ENCODE measurements around the gene ABTB2.

Gene ABTB2

GRCh38 chr11:34175284-34176019 is 182.4 kb downstream of the ABTB2 start:
- no peaks in the 10 kb centered on the region; the same call in 1 of the 2 replicates for H3K36me3 ChIP-seq (ENCODE audit: insufficient read depth, low read length)
- 0 out of 2 replicates have a peak, but pooled peaks cover 3% of the 10 kb centered on the region for H3K4me1 ChIP-seq (ENCODE audit: insufficient read depth, low read length)
- H3K27ac ChIP-seq (ENCODE audit: low read depth, low read length), result no peak overlapping the region
- H3K4me3 ChIP-seq (ENCODE audit: low read length), result no peak overlapping the region
- H3K9ac ChIP-seq (ENCODE audit: low read depth, low read length), result no peak overlapping the region
- no peaks in the 10 kb centered on the region for H3K9me3 ChIP-seq (ENCODE audit: insufficient read depth, low read depth, low read length)
- WGBS, result 96% methylated on average over 7 of the region's 7 CpGs
- H3K27me3 ChIP-seq (ENCODE audit: insufficient read depth, low read length), result 0 out of 2 replicates have a peak, but pooled peaks cover 7% of the 10 kb centered on the region

- 0 out of 2 replicates have a peak, but pooled peaks cover 7% of the 10 kb centered on the region for H3K27me3 ChIP-seq (ENCODE audit: insufficient read depth, low read length)
- WGBS, result 15% methylated on average over 33 of the region's 33 CpGs
- no peak overlapping the region for H3K27ac ChIP-seq (ENCODE audit: low read depth, low read length)
- no peaks in the 10 kb centered on the region for H3K9me3 ChIP-seq (ENCODE audit: insufficient read depth, low read depth, low read length)
- no peak overlapping the region for H3K9ac ChIP-seq (ENCODE audit: low read depth, low read length)
- H3K4me1 ChIP-seq (ENCODE audit: insufficient read depth, low read length), result 0 out of 2 replicates have a peak, but pooled peaks cover 3% of the 10 kb centered on the region
- H3K36me3 ChIP-seq (ENCODE audit: insufficient read depth, low read length), result no peaks in the 10 kb centered on the region; the same call in 1 of the 2 replicates
- peak overlapping the region; percentile 41 for H3K4me3 ChIP-seq (ENCODE audit: low read length)
These were observed 183.3 kb downstream of the ABTB2 start for GRCh38 chr11:34174412-34175041.

DNA sequence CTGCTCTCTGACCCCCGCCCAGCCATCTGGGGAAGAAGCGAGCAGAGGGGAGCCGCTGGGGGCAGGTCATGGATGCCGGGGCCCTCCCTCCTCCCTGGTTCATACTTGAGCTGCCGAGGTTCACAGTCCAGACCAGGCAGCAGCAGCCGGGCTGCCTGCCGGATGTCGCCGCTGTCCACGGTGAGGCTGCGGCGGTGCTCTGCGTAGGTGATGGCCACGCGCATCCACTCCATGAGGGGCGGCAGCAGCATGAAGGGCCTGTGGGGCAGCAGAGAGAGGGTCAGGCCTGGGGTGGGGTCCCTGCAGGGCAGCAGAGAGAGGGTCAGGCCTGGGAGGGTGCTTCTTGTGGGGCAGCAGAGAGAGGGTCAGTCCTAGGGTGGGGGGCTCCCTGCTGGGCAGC is 184.8 kb downstream of the ABTB2 start:
- H3K9ac ChIP-seq (ENCODE audit: low read depth, low read length), result no peak overlapping the region
- 0 out of 2 replicates have a peak, but pooled peaks cover 3% of the 10 kb centered on the region for H3K4me1 ChIP-seq (ENCODE audit: insufficient read depth, low read length)
- no peaks in the 10 kb centered on the region for H3K9me3 ChIP-seq (ENCODE audit: insufficient read depth, low read depth, low read length)
- no peak overlapping the region for H3K4me3 ChIP-seq (ENCODE audit: low read length)
- 0 out of 2 replicates have a peak, but pooled peaks cover 7% of the 10 kb centered on the region for H3K27me3 ChIP-seq (ENCODE audit: insufficient read depth, low read length)
- H3K36me3 ChIP-seq (ENCODE audit: insufficient read depth, low read length), result no peaks in the 10 kb centered on the region; the same call in 1 of the 2 replicates
- no peak overlapping the region for H3K27ac ChIP-seq (ENCODE audit: low read depth, low read length)
- 96% methylated on average over 16 of the region's 16 CpGs for WGBS

DNA sequence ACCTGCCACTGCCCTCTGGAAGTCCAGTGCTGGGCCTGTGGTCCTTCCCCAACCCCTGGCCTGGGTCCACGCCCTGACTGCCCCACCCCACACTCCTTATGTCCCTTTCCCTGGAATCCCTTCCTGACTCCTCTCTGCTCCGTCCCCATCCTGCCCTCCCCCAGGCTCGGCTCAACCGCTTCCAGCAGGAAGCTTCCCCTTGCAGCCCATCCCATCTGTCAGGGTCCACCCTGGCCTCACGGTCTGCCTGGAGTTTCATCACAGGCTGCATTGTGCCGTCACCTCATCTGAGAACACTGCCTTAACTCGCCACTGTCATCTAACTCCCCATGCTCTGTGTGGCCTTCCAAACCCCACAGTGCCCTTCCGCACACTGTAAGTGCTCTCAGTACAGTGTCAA is 188.1 kb downstream of the ABTB2 start:
- H3K27ac ChIP-seq (ENCODE audit: low read depth, low read length), result no peak overlapping the region
- no peaks in the 10 kb centered on the region; the same call in 1 of the 2 replicates for H3K36me3 ChIP-seq (ENCODE audit: insufficient read depth, low read length)
- 81% methylated on average over 8 of the region's 8 CpGs for WGBS

GRCh38 chr11:34168642-34169420 is 189.0 kb downstream of the ABTB2 start:
- H3K9ac ChIP-seq (ENCODE audit: low read depth, low read length), result no peak overlapping the region
- no peaks in the 10 kb centered on the region for H3K9me3 ChIP-seq (ENCODE audit: insufficient read depth, low read depth, low read length)
- 90% methylated on average over 17 of the region's 18 CpGs for WGBS
- H3K27ac ChIP-seq (ENCODE audit: low read depth, low read length), result no peak overlapping the region
- H3K27me3 ChIP-seq (ENCODE audit: insufficient read depth, low read length), result 0 out of 2 replicates have a peak, but pooled peaks cover 7% of the 10 kb centered on the region
- no peak overlapping the region for H3K4me3 ChIP-seq (ENCODE audit: low read length)
- no peaks in the 10 kb centered on the region for H3K4me1 ChIP-seq (ENCODE audit: insufficient read depth, low read length)
- no peaks in the 10 kb centered on the region; the same call in 1 of the 2 replicates for H3K36me3 ChIP-seq (ENCODE audit: insufficient read depth, low read length)

More for the DNA sequence above, 188.1 kb downstream of the ABTB2 start:
- Histone ChIP-seq H3K9me3 (ENCODE audit: insufficient read depth, low read depth, low read length) (no peaks in the 10 kb centered on the region), H3K4me3 (ENCODE audit: low read length) (no peak overlapping the region), H3K27me3 (ENCODE audit: insufficient read depth, low read length) (0 out of 2 replicates have a peak, but pooled peaks cover 7% of the 10 kb centered on the region), H3K9ac (ENCODE audit: low read depth, low read length) (no peak overlapping the region), H3K4me1 (ENCODE audit: insufficient read depth, low read length) (no peaks in the 10 kb centered on the region)

- H3K9ac ChIP-seq (ENCODE audit: low read depth, low read length), result no peak overlapping the region
- no peaks in the 10 kb centered on the region for H3K27me3 ChIP-seq (ENCODE audit: insufficient read depth, low read length)
- no peaks in the 10 kb centered on the region for H3K9me3 ChIP-seq (ENCODE audit: insufficient read depth, low read depth, low read length)
- H3K4me3 ChIP-seq (ENCODE audit: low read length), result no peak overlapping the region
- WGBS, result 93% methylated on average over 9 of the region's 9 CpGs
- no peaks in the 10 kb centered on the region; the same call in 1 of the 2 replicates for H3K36me3 ChIP-seq (ENCODE audit: insufficient read depth, low read length)
- no peaks in the 10 kb centered on the region for H3K4me1 ChIP-seq (ENCODE audit: insufficient read depth, low read length)
- no peak overlapping the region for H3K27ac ChIP-seq (ENCODE audit: low read depth, low read length)
These were observed 189.8 kb downstream of the ABTB2 start for GRCh38 chr11:34167961-34168360.

DNA sequence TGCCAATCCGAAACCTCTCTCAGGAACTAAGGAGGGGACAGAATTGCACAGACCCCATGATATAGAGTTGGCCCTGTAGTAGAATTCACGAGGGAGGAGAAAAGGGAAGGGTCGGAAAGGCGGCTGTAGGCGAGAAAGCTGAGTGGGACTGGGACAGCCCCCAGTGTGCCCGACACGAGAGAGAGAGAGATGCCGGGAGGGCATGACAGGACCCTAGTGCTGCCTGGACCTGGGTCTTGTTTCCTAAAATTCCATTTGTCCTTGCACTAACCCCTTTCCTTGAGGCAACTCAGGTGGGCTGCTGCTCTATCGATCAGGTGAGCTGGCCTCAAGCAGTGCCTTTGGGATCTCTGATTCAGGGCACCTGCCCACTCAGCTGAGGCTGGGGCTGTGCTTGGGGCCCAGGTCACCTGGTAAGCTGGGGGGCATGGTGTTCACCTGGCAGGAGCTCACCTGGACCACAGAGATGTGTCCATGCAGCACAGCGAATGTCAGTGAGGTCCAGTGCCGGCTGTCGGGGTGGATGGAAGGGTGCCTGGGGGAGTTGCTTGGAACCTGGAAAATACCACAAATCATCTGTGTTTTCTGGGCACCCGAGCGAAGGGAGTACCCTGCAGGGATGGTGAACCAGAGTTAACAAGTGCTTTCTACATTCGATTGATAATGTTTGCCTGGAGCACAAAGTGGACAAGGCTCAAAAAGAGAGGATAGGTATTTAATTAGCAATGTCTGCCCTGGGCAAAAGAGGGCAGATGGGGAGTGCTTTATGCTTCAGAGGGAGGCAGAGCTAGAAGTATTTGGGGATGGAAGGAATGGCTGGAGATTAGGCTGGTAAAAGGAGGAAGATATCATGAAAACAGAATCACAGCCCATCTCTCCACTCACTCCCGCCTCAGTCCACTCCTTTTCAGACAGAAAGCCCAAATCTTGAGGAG is 190.7 kb downstream of the ABTB2 start:
- H3K27me3 ChIP-seq (ENCODE audit: insufficient read depth, low read length), result no peaks in the 10 kb centered on the region
- peaks cover 3% of the 10 kb centered on the region; the same call in 1 of the 2 replicates for H3K36me3 ChIP-seq (ENCODE audit: insufficient read depth, low read length)
- no peak overlapping the region for H3K27ac ChIP-seq (ENCODE audit: low read depth, low read length)
- no peaks in the 10 kb centered on the region for H3K9me3 ChIP-seq (ENCODE audit: insufficient read depth, low read depth, low read length)
- H3K4me1 ChIP-seq (ENCODE audit: insufficient read depth, low read length), result no peaks in the 10 kb centered on the region
- H3K4me3 ChIP-seq (ENCODE audit: low read length), result no peak overlapping the region
- 94% methylated on average over 16 of the region's 16 CpGs for WGBS
- H3K9ac ChIP-seq (ENCODE audit: low read depth, low read length), result no peak overlapping the region

DNA sequence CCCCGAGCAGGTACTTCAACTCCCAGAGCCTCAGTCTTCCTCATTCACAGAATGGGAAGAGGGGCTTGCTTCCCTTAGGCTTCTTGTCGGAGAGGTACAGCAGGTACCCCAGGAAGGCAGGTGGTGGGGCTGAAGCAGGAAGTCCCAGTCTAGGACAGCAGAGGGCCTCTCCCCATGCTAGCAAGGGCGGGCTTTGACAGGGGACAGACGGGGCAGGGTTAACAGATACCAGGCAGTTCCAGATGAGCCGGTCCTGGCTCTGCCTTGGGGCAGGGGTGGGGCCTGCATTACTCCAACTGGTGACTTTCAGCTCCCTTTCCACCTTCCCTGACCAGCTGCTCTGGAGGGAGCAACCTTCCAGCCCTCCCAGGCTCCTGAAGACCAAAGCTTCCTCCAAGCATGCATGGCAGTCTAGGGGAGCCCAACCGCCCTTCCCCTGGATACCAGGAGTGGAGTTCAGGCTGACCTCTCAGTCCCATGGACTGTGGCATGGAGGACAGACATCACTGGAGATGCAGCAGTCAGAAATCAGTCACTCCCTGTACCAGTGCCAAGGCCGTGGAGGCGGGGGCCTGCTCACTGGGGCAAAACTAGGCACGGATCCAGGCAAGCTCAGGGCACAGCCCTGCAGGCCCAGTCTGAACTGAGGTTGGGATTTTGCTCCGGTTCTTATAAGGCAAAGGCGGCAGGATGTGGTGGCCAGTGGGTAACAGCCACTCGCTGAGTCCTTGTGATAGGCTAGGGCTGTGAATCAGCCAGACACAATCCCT is 191.8 kb downstream of the ABTB2 start:
- Histone ChIP-seq H3K27ac (ENCODE audit: low read depth, low read length) (no peak overlapping the region), H3K27me3 (ENCODE audit: insufficient read depth, low read length) (no peaks in the 10 kb centered on the region), H3K36me3 (ENCODE audit: insufficient read depth, low read length) (peaks cover 3% of the 10 kb centered on the region; the same call in 1 of the 2 replicates)

DNA sequence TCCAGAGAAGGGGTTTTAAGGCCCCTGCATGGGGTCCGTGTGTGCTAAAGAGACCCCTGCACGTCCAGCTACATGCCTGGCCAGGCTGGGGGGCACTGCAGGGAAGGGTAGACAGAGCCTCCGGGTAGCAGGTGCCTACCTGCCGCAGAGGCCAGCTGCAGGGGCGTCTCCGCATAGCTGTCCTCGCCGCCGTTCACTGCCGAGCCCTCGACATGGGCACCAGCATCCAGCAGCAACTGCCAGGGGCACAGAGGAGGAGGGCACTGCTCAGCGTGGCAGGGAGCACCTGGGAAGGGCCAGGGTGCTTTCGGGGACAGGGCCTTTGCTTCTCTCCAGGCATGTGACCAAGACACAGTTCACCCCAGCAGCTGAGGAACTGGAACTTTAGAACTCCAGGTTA is 192.7 kb downstream of the ABTB2 start:
- no peaks in the 10 kb centered on the region for H3K4me1 ChIP-seq (ENCODE audit: insufficient read depth, low read length)
- no peak overlapping the region for H3K27ac ChIP-seq (ENCODE audit: low read depth, low read length)
- H3K9me3 ChIP-seq (ENCODE audit: insufficient read depth, low read depth, low read length), result no peaks in the 10 kb centered on the region
- no peak overlapping the region for H3K4me3 ChIP-seq (ENCODE audit: low read length)
- H3K27me3 ChIP-seq (ENCODE audit: insufficient read depth, low read length), result no peaks in the 10 kb centered on the region
- no peak overlapping the region for H3K9ac ChIP-seq (ENCODE audit: low read depth, low read length)
- 92% methylated on average over 13 of the region's 13 CpGs for WGBS
- peaks cover 3% of the 10 kb centered on the region; the same call in 1 of the 2 replicates for H3K36me3 ChIP-seq (ENCODE audit: insufficient read depth, low read length)

More for the DNA sequence above, 191.8 kb downstream of the ABTB2 start:
- 87% methylated on average over 12 of the region's 12 CpGs for WGBS
- no peak overlapping the region for H3K9ac ChIP-seq (ENCODE audit: low read depth, low read length)
- H3K9me3 ChIP-seq (ENCODE audit: insufficient read depth, low read depth, low read length), result no peaks in the 10 kb centered on the region
- H3K4me1 ChIP-seq (ENCODE audit: insufficient read depth, low read length), result no peaks in the 10 kb centered on the region
- H3K4me3 ChIP-seq (ENCODE audit: low read length), result no peak overlapping the region
